Measurements from ENCODE around the gene TGM4. TPM values are rescaled to one million over a fixed set of nuclear protein-coding genes. Genes with fewer than 3 reads are reported as not detected.

TGM4 gene
- total and polyA plus RNA-seq, 10 of the 15 experiments (the other 5 are each of a cell fraction or from before 2014, with no cell fraction given), result not detected

GRCh38 chr3:44920081-44920480 lies 45.7 kb downstream of the TGM4 start:
- no peak for ATAC-seq
- in situ Hi-C loops (cut with MboI) (no loop called here), intact Hi-C loops (cut with micrococcal nuclease; ENCODE audit: unreplicated experiment) (no loop called here)
- TF ChIP-seq NR2F1 (conservative IDR thresholded peaks at IDR 0.05), result no peak
- no peak for TF ChIP-seq HSF1 (IDR thresholded peaks at IDR 0.05; ENCODE audit: low read depth, low read length)
- no peak for TF ChIP-seq CBX5 (IDR thresholded peaks at IDR 0.05; ENCODE audit: low read depth)
- TF ChIP-seq SMARCA5 (IDR thresholded peaks at IDR 0.05), result no peak
- no peak for TF ChIP-seq FOXK2 (IDR thresholded peaks at IDR 0.05)
- TF ChIP-seq SRF (IDR thresholded peaks at IDR 0.05; ENCODE audit: low read depth in 2 of 2, low read length in 2 of 2), result no peak
- TF ChIP-seq DPF2 (IDR thresholded peaks at IDR 0.05), result no peak
- no peak for TF ChIP-seq MXI1 (IDR thresholded peaks at IDR 0.05; ENCODE audit: low read depth, low read length)
- no peak for TF ChIP-seq ZSCAN29 (IDR thresholded peaks at IDR 0.05)
- no peak for TF ChIP-seq HDGF (IDR thresholded peaks at IDR 0.05)
- TF ChIP-seq BCL11A (IDR thresholded peaks at IDR 0.05; ENCODE audit: low read depth, low read length), result no peak
- TF ChIP-seq KAT2A (conservative IDR thresholded peaks at IDR 0.05; ENCODE audit: control insufficient read depth, low read depth, low read length), result no peak
- no peak for TF ChIP-seq IKZF1 (conservative IDR thresholded peaks at IDR 0.05)
- no peak for TF ChIP-seq EGR1 (IDR thresholded peaks at IDR 0.05; ENCODE audit: borderline replicate concordance in 1 of 2, low read depth in 2 of 2, low read length in 2 of 2)
- no peak for TF ChIP-seq TBL1XR1 (IDR thresholded peaks at IDR 0.05; ENCODE audit: low read depth, low read length)
- TF ChIP-seq SIX5 (IDR thresholded peaks at IDR 0.05; ENCODE audit: low read depth, low read length, severe bottlenecking), result no peak
- no peak for TF ChIP-seq MTA2 (IDR thresholded peaks at IDR 0.05; ENCODE audit: low read depth)
- TF ChIP-seq TAF1 (IDR thresholded peaks at IDR 0.05; ENCODE audit: borderline replicate concordance, low read depth, low read length), result no peak
- CTCF ChIA-PET, result no interaction called here
- Histone ChIP-seq H3K4me3 (no peak overlapping the region), H3K4me1 (ENCODE audit: control insufficient read depth, insufficient read depth, low read length) (no peaks in the 10 kb centered on the region), H3K9me3 (replicated peaks; ENCODE audit: control insufficient read depth, insufficient read depth, low read length) (no peaks in the 10 kb centered on the region), H3K4me2 (ENCODE audit: control insufficient read depth, insufficient read depth) (no peak overlapping the region), H3K27me3 (replicated peaks in 1 of 2; ENCODE audit: control insufficient read depth in 2 of 2, insufficient read depth in 2 of 2, low read length in 1 of 2) (no peaks in the 10 kb centered on the region), H3K27ac (ENCODE audit: control insufficient read depth, insufficient read depth) (no peak overlapping the region), H4K20me1 (ENCODE audit: control insufficient read depth, insufficient read depth) (no peaks in the 10 kb centered on the region), H2AFZ (ENCODE audit: control insufficient read depth, low read depth, low read length) (no peak overlapping the region), H3K36me3 (ENCODE audit: control insufficient read depth in 2 of 2, insufficient read depth in 2 of 2, low read length in 1 of 2) (no peaks in the 10 kb centered on the region; a peak in 2 of 4 replicates), H3K9ac (ENCODE audit: control insufficient read depth, insufficient read depth, low read length) (no peak overlapping the region), H3K79me2 (ENCODE audit: control insufficient read depth, insufficient read depth, low read length) (no peaks in the 10 kb centered on the region)
- SMC1A ChIA-PET (ENCODE audit: uncharacterized antibody, unreplicated experiment), result no interaction called here
- no TSS peak for BruUV-seq (replicated peaks)
- no peak for DNase-seq (ENCODE audit: low read depth, low spot score)
- FAIRE-seq, result no peak
- RAD21 ChIA-PET (ENCODE audit: unreplicated experiment), result no interaction called here
- POLR2A ChIA-PET, result no interaction called here
- WGBS (ENCODE audit: insufficient coverage, insufficient replicate concordance, low lambda C conversion rate, missing lambda C conversion rate), result 95% methylated on average over 3 of the region's 3 CpGs

All from GM12878 (cell line).